HepG2 (cell line): ENCODE results near the gene BABAM2. TPM values are rescaled to one million over a fixed set of nuclear protein-coding genes. Genes with fewer than 3 reads are reported as not detected.

ENCODE experiments used
- ATAC-seq: fragments of 200-7000 bp; cut with Tn5 transposase; 3 replicates; pipeline ENCODE4 v1.9.1; 2020; ENCODE audit warnings: mild to moderate bottlenecking, moderate library complexity
- BruUV-seq: library from RNA; stranded (reverse); fragments of 400-500 nt; replicated peaks from 2 replicates; lab custom pipeline; 2021; lab: Mats Ljungman, UMichigan
- CTCF ChIA-PET: fragments of 300-600 bp; formaldehyde crosslinking; extraction: SDS; loops from one replicate; lab custom pipeline; 2021; ENCODE audit warnings: low total read pairs, inconsistent platforms, low intra/inter-chr PET ratio; lab: Yijun Ruan, JAX
- POLR2A ChIA-PET: fragments of 350-600 bp; sonication (Branson Sonifier 250); formaldehyde crosslinking; loops from one replicate; lab custom pipeline; 2020; ENCODE audit warnings: antibody characterized with exemption, inconsistent platforms; lab: Yijun Ruan, JAX
- DNase-seq: peaks from one replicate; pipeline ENCODE4 v3.0.0-alpha.2; 2015; ENCODE audit warnings: low spot score
- FAIRE-seq: peaks from 3 replicates; lab custom pipeline; 2011; peaks lifted over from hg19 to GRCh38; lab: Jason Lieb, UNC
- H2AFZ ChIP-seq: one replicate; pipeline ENCODE4 v1.6.1; 2011; ENCODE audit warnings: low read length, inconsistent platforms
- H3K27ac ChIP-seq: fragments of 300-600 bp; 3 replicates; pipeline ENCODE4 v1.8.0; 2011; ENCODE audit warnings: mixed run types, mild to moderate bottlenecking, mixed read lengths, low read length, inconsistent platforms; ENCODE audit not compliant: insufficient read depth; ENCODE audit errors: extremely low read length
- H3K27me3 ChIP-seq, 2 experiments: fragments of 200-600 bp in 1 of 2; 2 replicates in 1 of 2; 3 replicates in 1 of 2; pipeline versions ENCODE4 v1.6.0 to v1.8.0; 2011; ENCODE audit warnings: low read length in 2 of 2, mild to moderate bottlenecking in 2 of 2, moderate library complexity in 2 of 2, inconsistent platforms in 1 of 2; ENCODE audit not compliant: insufficient read depth in 2 of 2, control insufficient read depth in 1 of 2
- H3K36me3 ChIP-seq, 2 experiments: fragments of 200-600 bp in 1 of 2; replicated peaks in 1 of 2; 2 replicates in 1 of 2; 3 replicates in 1 of 2; pipeline versions ENCODE4 v1.5.1 to v1.8.0; 2011; ENCODE audit warnings: low read length in 2 of 2, inconsistent platforms in 1 of 2; ENCODE audit not compliant: insufficient read depth in 2 of 2, control insufficient read depth in 1 of 2
- H3K4me1 ChIP-seq: 2 replicates; pipeline ENCODE4 v1.5.1; 2012; ENCODE audit warnings: low read length, inconsistent platforms; ENCODE audit not compliant: insufficient read depth
- H3K4me2 ChIP-seq: 2 replicates; pipeline ENCODE4 v1.6.0; 2011; ENCODE audit warnings: low read depth, low read length, inconsistent platforms
- H3K4me3 ChIP-seq, 3 experiments: fragments of 200-600 bp in 1 of 3; sonication (generic), shearing (Covaris generic) in 1 of 3; replicated peaks in 1 of 3; 2 replicates each; pipeline ENCODE4 v1.5.1; 2011 to 2016; ENCODE audit warnings: low read length in 3 of 3, inconsistent platforms in 2 of 3, low read depth in 2 of 3, mild to moderate bottlenecking in 2 of 3, control low read depth in 1 of 3, mixed read lengths in 1 of 3; ENCODE audit not compliant: insufficient read depth in 1 of 3
- H3K79me2 ChIP-seq: one replicate; pipeline ENCODE4 v1.6.1; 2011; ENCODE audit warnings: low read length, inconsistent platforms; ENCODE audit not compliant: insufficient read depth
- H3K9ac ChIP-seq: 2 replicates; pipeline ENCODE4 v1.6.0; 2011; ENCODE audit warnings: mild to moderate bottlenecking, low read depth, low read length, inconsistent platforms; ENCODE audit not compliant: insufficient read depth
- H3K9me3 ChIP-seq: 2 replicates; pipeline ENCODE4 v1.5.1; 2012; ENCODE audit warnings: mild to moderate bottlenecking, low read length
- H4K20me1 ChIP-seq: 2 replicates; pipeline ENCODE4 v1.6.0; 2011; ENCODE audit warnings: inconsistent platforms, mild to moderate bottlenecking, low read length, moderate library complexity; ENCODE audit not compliant: insufficient read depth
- CBX1 ChIP-seq: IDR thresholded peaks from one replicate; pipeline ENCODE4 v1.6.1; 2016; ENCODE audit warnings: antibody characterized with exemption, low read depth
- ELF1 ChIP-seq: sonication (generic); formaldehyde crosslinking; IDR thresholded peaks from 2 replicates; pipeline ENCODE4 v1.4.0; 2020; ENCODE audit warnings: missing genetic modification reagents
- KLF6 ChIP-seq: IDR thresholded peaks from 2 replicates; pipeline ENCODE4 v1.8.0; 2016; ENCODE audit warnings: missing biosample characterization, missing genetic modification reagents
- NFKB2 ChIP-seq: sonication (generic); formaldehyde crosslinking; IDR thresholded peaks from 2 replicates; pipeline ENCODE4 v1.4.0; 2020; ENCODE audit warnings: missing genetic modification reagents, borderline replicate concordance
- NFYC ChIP-seq: IDR thresholded peaks from 2 replicates; pipeline ENCODE4 v1.6.1; 2016; ENCODE audit warnings: missing genetic modification reagents, missing compliant biosample characterization
- NRL ChIP-seq: sonication (generic); formaldehyde crosslinking; IDR thresholded peaks from 2 replicates; pipeline ENCODE4 v1.5.0; 2020; ENCODE audit warnings: missing genetic modification reagents, mild to moderate bottlenecking, moderate library complexity, borderline replicate concordance
- RFX3 ChIP-seq: IDR thresholded peaks from 2 replicates; pipeline ENCODE4 v1.6.1; 2016; ENCODE audit warnings: missing biosample characterization, missing genetic modification reagents
- RNF219 ChIP-seq: sonication (generic); formaldehyde crosslinking; IDR thresholded peaks from 2 replicates; pipeline ENCODE4 v1.5.0; 2020; ENCODE audit warnings: mild to moderate bottlenecking, missing genetic modification reagents
- SNAPC5 ChIP-seq: sonication (generic); formaldehyde crosslinking; IDR thresholded peaks from 2 replicates; pipeline ENCODE4 v1.8.1; 2023; ENCODE audit warnings: mild to moderate bottlenecking, missing genetic modification reagents, borderline replicate concordance
- SSRP1 ChIP-seq: IDR thresholded peaks from 2 replicates; pipeline ENCODE4 v1.6.1; 2016; ENCODE audit warnings: control low read depth
- TAF1 ChIP-seq: sonication (generic); formaldehyde crosslinking; IDR thresholded peaks from 2 replicates; pipeline ENCODE4 v1.4.0; 2020; ENCODE audit warnings: missing genetic modification reagents
- ZBTB39 ChIP-seq: sonication (generic); formaldehyde crosslinking; IDR thresholded peaks from 2 replicates; pipeline ENCODE4 v1.5.0; 2020; ENCODE audit warnings: missing genetic modification reagents
- ZFP82 ChIP-seq: sonication (generic); formaldehyde crosslinking; IDR thresholded peaks from 2 replicates; pipeline ENCODE4 v1.5.1; 2020; ENCODE audit warnings: mild to moderate bottlenecking, missing genetic modification reagents, borderline replicate concordance
- ZUFSP ChIP-seq: sonication (generic); formaldehyde crosslinking; IDR thresholded peaks from 2 replicates; pipeline ENCODE4 v1.9.0; 2021; ENCODE audit warnings: missing genetic modification reagents, mild to moderate bottlenecking, borderline replicate concordance
- WGBS: methylation state at CpG from one replicate; pipeline ENCODE4 v1.1.6; 2017; ENCODE audit warnings: low lambda C conversion rate; 5-methylcytosine and 5-hydroxymethylcytosine counted together
- in situ Hi-C: cut with HindIII; loops from 2 replicates; pipeline ENCODE4 v1.10.0; 2017; ENCODE audit warnings: low pct_unique_long_range_greater_than_20kb; ENCODE audit not compliant: extremely low pct_ligation_motif_present
- intact Hi-C: fragments of 100-400 bp; cut with micrococcal nuclease; formaldehyde crosslinking; loops from one replicate; pipeline ENCODE4 v1.10.0; 2022; ENCODE audit not compliant: unreplicated experiment
- polyA plus RNA-seq, 8 experiments: library from polyadenylated mRNA; depleted of rRNA in 3 of 8; stranded (reverse) in 7 of 8; unstranded in 1 of 8; fragments of >200 nt; fragmentation: Illumina TruSeq in 4 of 8; extraction: Trizol in 4 of 8; gene quantifications; 2 replicates each; pipeline versions ENCODE4 v1.2.1 to v1.2.3, GENCODE V29; 2011 to 2016; ENCODE audit warnings: low read depth in 4 of 8, missing spikeins in 1 of 8, mixed read lengths in 1 of 8; ENCODE audit not compliant: insufficient read depth in 1 of 8
- total RNA-seq, 5 experiments: library from RNA; depleted of rRNA; stranded (reverse); fragments of >200 nt; fragmentation: Illumina TruSeq; extraction: Trizol; gene quantifications; 2 replicates each; pipeline ENCODE4 v1.2.3, GENCODE V29; 2016; ENCODE audit warnings: low read depth in 1 of 5

BABAM2 gene
- total and polyA plus RNA-seq, 2 of the 13 experiments (the other 11 are each of a cell fraction or from before 2014, with no cell fraction given): 24.9 to 28.0 TPM

- Histone ChIP-seq H3K27ac (no peak overlapping the region), H3K36me3 (peaks cover 2 to 3% of the 10 kb centered on the region in 2 experiments; a peak in 1 of 5 replicates), H3K27me3 (no peaks in the 10 kb centered on the region), H3K79me2 (no peaks in the 10 kb centered on the region), H3K9me3 (no peaks in the 10 kb centered on the region), H4K20me1 (no peaks in the 10 kb centered on the region), H3K4me3 (no peak overlapping the region), H3K4me2 (no peak overlapping the region), H3K9ac (no peak overlapping the region), H2AFZ (no peak overlapping the region), H3K4me1 (no peaks in the 10 kb centered on the region)
- POLR2A ChIA-PET: no interaction called here
- CTCF ChIA-PET: no interaction called here
- TF ChIP-seq RFX3 (CRISPR knock-in tag): no peak
- TF ChIP-seq NRL: no peak
- no peak for TF ChIP-seq SSRP1
- TF ChIP-seq ZFP82 (CRISPR knock-in tag): no peak
- FAIRE-seq (no peak), DNase-seq (no peak), ATAC-seq (no peak)
- intact Hi-C loops: no loop called here
- no TSS peak for BruUV-seq
- 95% methylated on average over 7 of the region's 7 CpGs for WGBS
- in situ Hi-C loops: no loop called here
These were observed 137.5 kb downstream of the BABAM2 start for GRCh38 chr2:28028025-28028424.

- CTCF ChIA-PET: no interaction called here
- no peaks in the 10 kb centered on the region for H4K20me1 ChIP-seq
- no TSS peak for BruUV-seq
- no peaks in the 10 kb centered on the region for H3K4me1 ChIP-seq
- H3K9ac ChIP-seq: no peak overlapping the region
- peaks cover under 1 to 2% of the 10 kb centered on the region in 2 experiments; a peak in 1 of 5 replicates for H3K36me3 ChIP-seq
- POLR2A ChIA-PET: no interaction called here
- no peak overlapping the region for H3K27ac ChIP-seq
- intact Hi-C loops (no loop called here), in situ Hi-C loops (no loop called here)
- FAIRE-seq (no peak), ATAC-seq (no peak), DNase-seq (no peak)
- H3K79me2 ChIP-seq: no peaks in the 10 kb centered on the region
- WGBS: 89% methylated on average over 2 of the region's 2 CpGs
- H3K27me3 ChIP-seq: no peaks in the 10 kb centered on the region
- no peak overlapping the region for H2AFZ ChIP-seq
- H3K9me3 ChIP-seq: no peaks in the 10 kb centered on the region
- no peak overlapping the region for H3K4me3 ChIP-seq
- H3K4me2 ChIP-seq: no peak overlapping the region
- TF ChIP-seq ZBTB39 (CRISPR knock-in tag) (no peak), CBX1 (no peak), ZUFSP (CRISPR knock-in tag) (no peak), SNAPC5 (no peak), KLF6 (no peak), NFYC (CRISPR knock-in tag) (no peak), NFKB2 (no peak), RNF219 (CRISPR knock-in tag) (no peak), TAF1 (no peak), ELF1 (CRISPR knock-in tag) (no peak)
These were observed 140.1 kb downstream of the BABAM2 start for GRCh38 chr2:28030600-28030999.
